WTC11 (cell line): ENCODE data around the gene GALNT18.

Experiments used
- ATF3 ChIP-seq: sonication (generic); formaldehyde crosslinking; conservative IDR thresholded peaks from 2 replicates; pipeline ENCODE4 v1.8.1; 2022; ENCODE audit warnings: mild to moderate bottlenecking, missing genetic modification reagents
- CTCF ChIP-seq: fragments of 200-600 bp; IDR thresholded peaks from 2 replicates; pipeline ENCODE4 v1.8.0; 2022; ENCODE audit warnings: antibody characterized with exemption
- FOXJ3 ChIP-seq: sonication (generic); formaldehyde crosslinking; IDR thresholded peaks from 2 replicates; pipeline ENCODE4 v1.9.0; 2021; ENCODE audit warnings: missing genetic modification reagents, mild to moderate bottlenecking, borderline replicate concordance
- JUN ChIP-seq: sonication (generic); formaldehyde crosslinking; IDR thresholded peaks from 2 replicates; pipeline ENCODE4 v1.8.0; 2023; ENCODE audit warnings: mild to moderate bottlenecking, missing genetic modification reagents
- MAX ChIP-seq: sonication (generic); formaldehyde crosslinking; IDR thresholded peaks from 2 replicates; pipeline ENCODE4 v1.8.0; 2022; ENCODE audit warnings: mild to moderate bottlenecking, missing genetic modification reagents
- NFYB ChIP-seq: sonication (generic); formaldehyde crosslinking; conservative IDR thresholded peaks from 2 replicates; pipeline ENCODE4 v1.8.0; 2022; ENCODE audit warnings: low read depth, missing genetic modification reagents
- NR1H2 ChIP-seq: sonication (generic); formaldehyde crosslinking; IDR thresholded peaks from 2 replicates; pipeline ENCODE4 v1.9.0; 2021; ENCODE audit warnings: mild to moderate bottlenecking, moderate library complexity, missing genetic modification reagents
- SOX15 ChIP-seq: fragments of 250-450 bp; sonication (Bioruptor Pico); IDR thresholded peaks from 2 replicates; pipeline ENCODE4 v1.9.0; 2021; ENCODE audit warnings: mild to moderate bottlenecking
- TCF7 ChIP-seq: sonication (generic); formaldehyde crosslinking; IDR thresholded peaks from 2 replicates; pipeline ENCODE4 v1.8.0; 2022; ENCODE audit warnings: mild to moderate bottlenecking, low read depth, missing genetic modification reagents, moderate library complexity
- TEAD1 ChIP-seq: sonication (generic); formaldehyde crosslinking; IDR thresholded peaks from 2 replicates; pipeline ENCODE4 v1.8.0; 2022; ENCODE audit warnings: mild to moderate bottlenecking, missing genetic modification reagents
- TEAD4 ChIP-seq: sonication (generic); formaldehyde crosslinking; IDR thresholded peaks from 2 replicates; pipeline ENCODE4 v1.8.0; 2022; ENCODE audit warnings: mild to moderate bottlenecking, missing genetic modification reagents
- ZNF423 ChIP-seq: fragments of 250-450 bp; sonication (Bioruptor Pico); IDR thresholded peaks from 2 replicates; pipeline ENCODE4 v2.1.2; 2022; ENCODE audit warnings: mild to moderate bottlenecking, moderate library complexity
- ZNF671 ChIP-seq: fragments of 250-450 bp; sonication (Bioruptor Pico); IDR thresholded peaks from 2 replicates; pipeline ENCODE4 v1.8.0; 2021; ENCODE audit warnings: mild to moderate bottlenecking

- TF ChIP-seq FOXJ3 (CRISPR knock-in tag) (no peak), CTCF (no peak), TEAD1 (CRISPR knock-in tag) (no peak), NR1H2 (CRISPR knock-in tag) (no peak), TEAD4 (no peak), NFYB (CRISPR knock-in tag) (no peak), ATF3 (no peak), JUN (CRISPR knock-in tag) (no peak), SOX15 (CRISPR knock-in tag) (no peak), ZNF423 (CRISPR knock-in tag) (no peak), MAX (CRISPR knock-in tag) (no peak), ZNF671 (CRISPR knock-in tag) (no peak), TCF7 (CRISPR knock-in tag) (no peak)
Measured at GRCh38 chr11:11451501-11452005, 170.3 kb downstream of the GALNT18 start.
